Measurements from ENCODE around the gene P3H2.
A peak's percentile ranks its signal among the peaks of the same experiment; 100 is the strongest.
"Not testable (repeated sequence)": the region's sequence is repeated elsewhere in the genome, so short reads cannot be mapped to it uniquely, and the experiment has no call there.

The P3H2 gene

GRCh38 chr3:189974359-189974758 lies 146.3 kb downstream of the P3H2 start:
- DNase-seq: no peak

GRCh38 chr3:189967254-189967865 lies 153.3 kb downstream of the P3H2 start:
- peak; percentile 33 for DNase-seq

DNA sequence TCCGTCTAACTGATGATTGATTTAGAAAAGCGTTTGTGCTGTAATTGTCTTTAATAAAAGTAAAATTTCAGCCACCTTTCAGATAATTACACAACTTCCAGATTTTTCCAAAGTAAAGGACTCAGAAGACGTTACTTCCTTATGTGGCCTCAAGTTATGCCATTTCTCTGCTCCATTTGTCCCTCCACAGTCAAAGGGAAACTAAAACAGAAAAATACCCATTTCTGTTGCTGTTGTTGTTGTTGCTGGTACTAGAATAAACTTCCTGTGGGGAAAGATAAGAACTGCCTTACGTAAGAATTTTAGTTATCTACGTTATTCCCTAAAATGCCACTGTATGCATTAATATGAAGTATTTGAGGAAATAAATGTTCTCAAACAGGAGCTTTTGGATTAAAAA lies 153.9 kb downstream of the P3H2 start:
- no peak for DNase-seq

DNA sequence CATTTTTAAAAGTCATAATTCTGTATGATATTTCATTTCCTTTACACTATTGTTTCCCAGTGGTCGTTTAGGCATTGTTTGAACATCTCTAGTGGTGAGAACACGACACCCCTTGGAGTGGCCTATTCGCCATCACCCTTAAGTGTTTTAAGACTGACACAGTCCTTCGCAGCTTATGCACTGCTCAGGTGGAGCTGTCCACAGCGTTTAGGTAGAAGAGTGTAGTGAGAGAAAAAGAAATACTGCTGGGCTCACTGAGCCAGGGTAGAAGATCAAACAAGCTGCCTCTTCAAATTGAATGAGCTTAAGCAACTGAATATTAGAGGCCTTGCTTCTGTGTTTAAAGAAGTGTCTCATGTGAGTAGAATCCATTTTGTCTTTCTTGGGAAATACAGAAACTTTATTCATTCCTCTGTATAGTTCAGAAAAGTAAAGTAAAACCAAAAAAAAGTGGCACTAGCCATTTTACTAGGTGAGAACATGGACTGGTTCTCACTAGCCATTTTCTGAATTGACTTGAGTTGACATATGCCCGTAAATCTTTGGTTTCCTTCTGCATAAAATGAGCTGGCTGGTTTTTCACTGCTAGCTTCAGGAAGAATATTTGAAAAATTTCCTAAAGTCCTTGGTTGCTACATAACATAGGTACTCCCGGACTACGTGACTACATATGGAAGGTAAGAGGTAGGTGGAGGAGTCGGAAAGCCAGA lies 155.9 kb downstream of the P3H2 start:
- DNase-seq: no peak

DNA sequence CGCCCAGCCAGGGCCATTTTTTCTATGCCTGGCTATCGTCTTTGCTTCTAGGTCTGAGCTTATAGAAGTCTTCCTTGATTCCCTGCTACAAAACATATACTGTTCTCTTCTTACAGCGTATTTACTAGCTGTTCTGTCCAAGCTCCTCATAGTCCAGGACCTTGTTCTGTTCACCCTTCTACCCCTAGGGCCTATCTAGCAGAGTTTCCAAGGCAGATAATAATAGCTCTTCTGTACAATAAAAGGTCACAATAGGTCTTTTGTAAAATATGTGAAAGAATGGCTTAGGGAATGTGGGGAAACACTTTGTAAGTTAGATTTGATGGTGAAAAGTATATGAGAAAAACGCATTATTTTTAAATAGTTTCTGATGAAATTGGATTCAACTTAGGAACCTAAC lies 158.2 kb downstream of the P3H2 start:
- no peak for DNase-seq

DNA sequence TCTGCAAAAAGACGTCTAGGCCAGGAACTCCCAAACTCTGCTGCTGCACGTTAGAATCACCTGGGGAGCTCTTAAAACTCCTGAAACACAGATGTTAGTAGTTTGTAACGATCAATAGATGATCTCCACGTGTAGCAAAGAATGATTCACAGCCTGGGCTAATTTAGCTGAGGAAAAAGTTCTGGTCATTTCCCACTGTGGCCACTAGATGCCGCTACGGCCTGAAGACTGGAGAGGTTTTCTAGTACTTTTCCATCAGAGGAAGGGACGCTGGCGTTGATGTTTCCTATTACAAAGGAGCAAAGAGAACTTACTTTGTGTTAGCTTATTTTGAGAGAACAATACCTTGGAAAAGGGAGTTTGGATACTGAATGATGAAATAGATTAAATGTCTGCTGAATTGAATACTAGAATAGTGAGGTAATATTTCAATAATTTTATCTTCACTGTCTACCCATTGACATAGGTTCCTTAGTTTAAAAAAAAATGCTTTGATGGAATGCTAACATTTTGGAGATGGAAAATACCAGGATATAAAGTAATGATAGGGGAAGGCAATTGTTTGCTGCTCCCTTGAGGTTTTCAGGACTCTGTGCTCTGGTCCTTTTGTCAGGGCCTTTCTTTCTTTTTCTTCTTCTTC lies 159.1 kb downstream of the P3H2 start:
- peak; percentile 40 for DNase-seq

GRCh38 chr3:189961086-189961485 lies 159.6 kb downstream of the P3H2 start:
- not testable (repeated sequence) for DNase-seq

GRCh38 chr3:189954733-189955665 lies 165.7 kb downstream of the P3H2 start:
- DNase-seq: no peak

GRCh38 chr3:189953551-189953950 lies 167.1 kb downstream of the P3H2 start:
- DNase-seq: no peak

- DNase-seq: no peak
Measured at GRCh38 chr3:189952272-189952671, 168.4 kb downstream of the P3H2 start.

DNA sequence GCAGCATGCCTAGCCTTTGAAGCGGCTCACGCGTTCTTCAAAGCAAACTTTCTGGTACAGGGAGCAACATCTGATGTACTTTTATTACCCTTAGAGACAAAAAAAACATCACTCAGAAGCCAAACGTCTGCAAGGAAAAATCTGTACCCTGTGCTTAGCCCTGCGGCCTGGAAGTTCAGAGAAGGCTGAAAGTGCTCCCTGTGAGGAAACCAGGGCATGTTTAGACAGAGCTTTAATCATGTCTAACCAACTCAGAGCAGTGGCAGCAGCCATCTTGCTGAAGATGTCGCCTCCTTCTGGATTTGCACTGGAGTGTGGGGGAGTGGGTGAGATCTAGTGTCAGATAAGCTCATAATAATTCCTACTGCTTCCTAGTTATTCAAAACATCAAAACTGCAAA lies 170.4 kb downstream of the P3H2 start:
- DNase-seq: no peak

GRCh38 chr3:189949580-189949979 lies 171.1 kb downstream of the P3H2 start:
- no peak for DNase-seq

GRCh38 chr3:189948724-189949045 lies 172.0 kb downstream of the P3H2 start:
- no peak for DNase-seq

DNA sequence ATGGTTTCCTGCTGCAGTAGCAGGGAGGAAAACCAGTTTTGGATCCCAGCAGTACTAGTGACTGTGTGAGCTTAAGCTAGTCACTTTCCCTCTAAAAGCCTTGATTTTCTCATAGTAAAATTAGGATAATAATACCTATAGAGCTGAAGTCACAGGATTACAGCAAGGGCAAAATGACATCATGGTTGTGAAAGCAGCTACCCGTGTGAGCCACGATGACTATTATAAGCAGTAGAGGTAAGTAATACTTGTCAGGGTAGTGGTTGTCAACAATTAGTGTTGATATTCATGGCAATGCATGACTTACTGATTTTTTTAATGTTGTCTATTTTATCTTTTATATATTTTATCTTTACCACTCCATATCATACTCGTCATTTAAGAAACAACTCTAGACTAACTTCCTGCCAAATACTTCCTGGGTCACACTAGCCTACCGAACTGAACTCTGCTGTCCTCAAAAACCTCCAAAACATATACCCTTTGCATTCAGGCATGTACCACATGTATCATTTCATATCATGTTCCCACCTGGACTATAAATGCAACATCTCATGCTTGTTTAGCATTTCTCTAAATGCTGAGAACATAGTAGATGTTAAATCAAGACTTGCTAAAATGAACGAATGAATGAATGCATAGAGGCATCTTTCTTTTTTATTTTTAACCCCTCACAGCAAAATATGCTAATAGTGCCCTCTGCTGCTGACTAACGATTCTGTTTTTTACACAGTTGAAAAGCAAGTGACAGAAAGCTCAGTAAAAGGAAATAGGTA lies 172.6 kb downstream of the P3H2 start:
- DNase-seq: peak; percentile 5

GRCh38 chr3:189947068-189947467 lies 173.6 kb downstream of the P3H2 start:
- DNase-seq: no peak

DNA sequence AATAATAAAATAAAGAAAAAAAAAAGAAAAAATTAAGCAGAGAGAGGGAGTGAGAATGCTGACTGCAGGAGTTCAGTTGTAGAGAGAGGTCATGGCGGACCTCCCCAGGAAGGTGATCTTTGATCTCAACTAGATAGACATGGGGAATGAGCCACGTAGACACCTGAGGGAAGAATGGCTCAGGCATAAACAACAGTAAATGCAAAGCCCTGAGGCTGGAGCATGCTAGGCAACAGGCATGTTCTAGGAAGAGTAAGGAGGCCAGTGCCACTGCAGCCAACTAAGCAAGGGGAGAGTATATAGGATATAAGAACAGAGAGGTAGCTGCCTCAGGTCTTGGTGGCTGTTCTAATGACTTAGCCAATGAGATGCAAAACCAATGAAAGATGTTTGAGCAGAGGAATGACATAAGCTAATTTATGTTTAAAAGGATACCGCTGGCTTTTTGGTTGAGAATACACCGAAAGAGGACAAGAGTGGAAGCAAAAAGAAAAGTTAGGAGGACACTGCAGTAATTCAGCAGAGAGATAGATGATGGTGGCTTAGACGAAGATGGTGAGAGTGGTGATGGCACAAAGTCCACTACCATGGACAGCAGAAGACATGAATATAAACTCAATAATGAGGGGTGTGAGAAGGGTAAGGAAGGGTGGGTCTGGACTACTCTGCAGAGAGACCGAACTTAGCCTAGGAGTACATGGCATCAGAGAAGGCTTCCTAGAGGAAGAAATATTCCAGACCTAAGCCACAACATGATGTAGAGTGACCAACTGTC lies 174.6 kb downstream of the P3H2 start:
- no peak for DNase-seq

DNA sequence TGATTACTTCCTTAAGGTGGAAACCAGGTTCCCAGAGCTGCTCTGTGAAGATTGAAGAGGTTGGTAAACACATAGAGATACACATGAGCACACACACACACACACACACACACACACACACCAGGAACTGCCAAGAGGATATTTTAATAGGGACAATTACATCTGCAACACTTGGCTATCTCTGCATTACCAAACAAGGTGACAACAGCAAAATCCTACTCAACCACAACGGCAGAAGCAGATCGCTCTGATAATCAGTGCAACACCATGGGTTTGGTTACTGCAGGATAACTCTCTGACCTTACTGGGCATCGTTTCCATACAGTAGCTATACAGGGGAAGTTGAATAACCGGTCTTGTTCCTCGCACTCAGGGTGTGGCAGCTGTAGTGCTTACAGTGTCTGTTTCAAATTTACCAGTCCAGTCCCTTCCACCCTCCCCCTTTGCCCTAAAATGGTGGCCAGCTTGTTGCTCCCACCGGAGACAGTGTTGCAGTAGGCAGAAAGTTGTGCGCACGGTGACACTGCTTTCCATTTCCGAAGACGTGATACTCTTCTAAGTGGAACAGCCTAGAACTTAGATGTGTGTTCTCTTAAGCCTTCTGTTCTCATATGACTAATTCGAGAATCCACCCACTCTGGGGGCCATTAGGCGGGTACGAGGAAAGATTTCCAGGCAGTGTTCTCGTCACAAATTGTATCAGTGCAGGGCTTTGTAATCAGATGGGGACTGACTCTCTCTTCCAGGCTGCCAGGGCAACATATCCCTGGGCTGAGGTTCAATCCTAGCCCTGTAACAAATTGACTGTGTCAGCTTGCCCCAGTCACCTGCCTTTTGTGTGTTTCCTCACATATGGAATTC lies 176.2 kb downstream of the P3H2 start:
- no peak for DNase-seq

- no peak for DNase-seq
Measured at GRCh38 chr3:189942948-189943347, 177.7 kb downstream of the P3H2 start.

DNA sequence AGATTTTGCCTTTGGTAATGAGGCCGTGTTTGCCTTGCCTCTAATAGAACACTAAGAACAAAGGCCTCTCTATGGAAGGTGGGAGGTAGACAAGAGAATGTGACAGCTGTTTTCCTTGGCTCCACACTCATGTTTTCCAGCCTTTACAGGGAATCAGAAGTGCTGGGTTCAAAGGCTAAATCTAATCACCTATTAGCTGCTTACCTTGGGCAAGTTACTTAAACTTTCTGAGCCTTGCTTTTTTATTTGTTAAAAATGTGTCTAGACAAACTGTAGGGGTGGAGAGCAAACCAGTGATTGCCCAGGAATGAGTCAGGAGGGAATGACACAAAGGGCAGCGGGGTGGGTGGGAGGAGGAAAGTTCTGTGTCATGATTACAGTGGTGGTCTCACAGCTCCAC lies 179.0 kb downstream of the P3H2 start:
- DNase-seq: no peak

- no peak for DNase-seq
Measured at GRCh38 chr3:189941125-189941524, 179.6 kb downstream of the P3H2 start.
